Spleen (tissue), 7 donors: ENCODE measurements around the gene INS.
A peak's percentile ranks its signal among the peaks of the same experiment; 100 is the strongest.

Source experiments
- CTCF ChIP-seq, 11 experiments: fragments of 200-600 bp in 7 of 11; fragments of 450-650 bp in 4 of 11; sonication (generic) in 4 of 11; IDR thresholded peaks in 8 of 11; conservative IDR thresholded peaks in 3 of 11; 1 replicate in 7 of 11; 2 replicates in 4 of 11; pipeline versions ENCODE4 v1.4.0 to v1.8.0; 2016 to 2021; ENCODE audit warnings: antibody characterized with exemption in 11 of 11, inconsistent platforms in 4 of 11, mild to moderate bottlenecking in 1 of 11
- POLR2A ChIP-seq, 3 donors: fragments of 450-650 bp; IDR thresholded peaks; one replicate each; pipeline ENCODE4 v1.5.1; 2017; ENCODE audit warnings: antibody characterized with exemption in 3 of 3, mild to moderate bottlenecking in 1 of 3
- donor health status: DM: no; HTN: no; CAD: no; lungs with moderate emphysema.
- donor health status: DM: no; HTN: no; CAD: no.
- donor health status: DM: no; HTN: no; CAD: no.

- TF ChIP-seq CTCF (IDR thresholded peaks at IDR 0.05 in 8 of 11, conservative IDR thresholded peaks at IDR 0.05 in 3 of 11) (peak in 4 of 11 experiments; percentile 16 to 38 (median 30)), POLR2A (IDR thresholded peaks at IDR 0.05) (no peak)
Observed at GRCh38 chr11:2149864-2150847, 10.9 kb downstream of the INS start.
